Measurements from ENCODE around the gene PLA1A.

GRCh38 chr3:119625451-119626153, 27.9 kb downstream of the PLA1A start:
- TF ChIP-seq CTCF (conservative IDR thresholded peaks at IDR 0.05; ENCODE audit: low read depth, low read length) (no peak), EZH2 (IDR thresholded peaks at IDR 0.05; ENCODE audit: borderline replicate concordance, low read depth, low read length, poor library complexity, severe bottlenecking) (no peak)

Data from A673 (cell line).